Right atrium auricular region (tissue), 2 donors: ENCODE results near the gene CYP4F22. TPM values are rescaled to one million over a fixed set of nuclear protein-coding genes. Genes with fewer than 3 reads are reported as not detected.
"Not testable (repeated sequence)": the region's sequence is repeated elsewhere in the genome, so short reads cannot be mapped to it uniquely, and the experiment has no call there.

Experiments used
- DNase-seq: peaks from one replicate; pipeline ENCODE4 v3.0.0-alpha.2; 2019; ENCODE audit warnings: low spot score
- H3K27ac ChIP-seq, 2 donors: fragments of 200-600 bp; sonication (generic); 1 replicate in 1 of 2; 2 replicates in 1 of 2; pipeline ENCODE4 v1.5.1; 2016 to 2019
- H3K27me3 ChIP-seq, 2 donors: fragments of 200-600 bp; sonication (generic); one replicate each; pipeline versions ENCODE4 v1.5.1 to v1.6.0; 2017 to 2019
- H3K36me3 ChIP-seq: fragments of 200-600 bp; sonication (generic); one replicate; pipeline ENCODE4 v1.5.1; 2016
- H3K4me1 ChIP-seq, 2 donors: fragments of 200-600 bp; sonication (generic); one replicate each; pipeline versions ENCODE4 v1.5.1 to v1.6.0; 2017 to 2019
- H3K4me3 ChIP-seq, 2 donors: fragments of 200-600 bp; sonication (generic); 1 replicate in 1 of 2; 2 replicates in 1 of 2; pipeline ENCODE4 v1.5.1; 2017 to 2019; ENCODE audit warnings: mild to moderate bottlenecking in 1 of 2, moderate library complexity in 1 of 2
- H3K9me3 ChIP-seq, 2 donors: fragments of 200-600 bp; sonication (generic); one replicate each; pipeline ENCODE4 v1.5.1; 2019
- CTCF ChIP-seq, 2 donors: fragments of 200-600 bp; sonication (generic); IDR thresholded peaks; one replicate each; pipeline ENCODE4 v1.5.1; 2019; ENCODE audit warnings: antibody characterized with exemption in 2 of 2
- total RNA-seq, 2 donors: library from RNA; depleted of rRNA; stranded (reverse); fragments of >200 nt; gene quantifications; one replicate each; pipeline ENCODE4 v1.1.0, GENCODE V29; 2016

The CYP4F22 gene
- total RNA-seq, 2 donors from 2014 or later, result not detected

- Histone ChIP-seq H3K4me3 (no peak overlapping the region), H3K4me1 (no peaks in the 10 kb centered on the region), H3K27me3 (no peaks in the 10 kb centered on the region), H3K27ac (no peak overlapping the region), H3K9me3 (no peaks in the 10 kb centered on the region), H3K36me3 (no peaks in the 10 kb centered on the region)
- TF ChIP-seq CTCF (IDR thresholded peaks at IDR 0.05), result no peak
- no peak for DNase-seq
Observed at GRCh38 chr19:15502264-15502663, 6.1 kb upstream of the CYP4F22 start.

- H3K9me3 ChIP-seq, result no peaks in the 10 kb centered on the region
- peaks cover 0 to 3% of the 10 kb centered on the region in 2 donors for H3K4me1 ChIP-seq
- H3K27me3 ChIP-seq, result peaks cover 0 to 11% of the 10 kb centered on the region in 2 donors
- H3K27ac ChIP-seq, result no peak overlapping the region
- H3K36me3 ChIP-seq, result no peaks in the 10 kb centered on the region
- H3K4me3 ChIP-seq, result no peak overlapping the region
- TF ChIP-seq CTCF (IDR thresholded peaks at IDR 0.05), result no peak
- DNase-seq, result no peak
Observed at GRCh38 chr19:15506074-15506571, 2.2 kb upstream of the CYP4F22 start.

GRCh38 chr19:15507068-15508034 lies 974 bp upstream of the CYP4F22 start:
- H3K27me3 ChIP-seq, result peaks cover 0 to 11% of the 10 kb centered on the region in 2 donors
- TF ChIP-seq CTCF (IDR thresholded peaks at IDR 0.05), result no peak
- no peak for DNase-seq
- no peaks in the 10 kb centered on the region for H3K9me3 ChIP-seq
- peaks cover 0 to 3% of the 10 kb centered on the region in 2 donors for H3K4me1 ChIP-seq
- no peaks in the 10 kb centered on the region for H3K36me3 ChIP-seq
- H3K27ac ChIP-seq, result no peak overlapping the region
- H3K4me3 ChIP-seq, result no peak overlapping the region

- Histone ChIP-seq H3K27me3 (peaks cover 0 to 11% of the 10 kb centered on the region in 2 donors), H3K9me3 (peaks cover 0 to 8% of the 10 kb centered on the region in 2 donors), H3K4me3 (no peak overlapping the region), H3K4me1 (peaks cover 0 to 3% of the 10 kb centered on the region in 2 donors), H3K36me3 (no peaks in the 10 kb centered on the region), H3K27ac (no peak overlapping the region)
- DNase-seq, result no peak
- TF ChIP-seq CTCF (IDR thresholded peaks at IDR 0.05), result no peak
Observed at GRCh38 chr19:15511671-15512424, 3.5 kb downstream of the CYP4F22 start.

- H3K27me3 ChIP-seq, H3K4me1 ChIP-seq, H3K27ac ChIP-seq, DNase-seq, H3K36me3 ChIP-seq, H3K4me3 ChIP-seq: not testable (repeated sequence)
- peaks cover 0 to 13% of the 10 kb centered on the region in 2 donors for H3K9me3 ChIP-seq
Observed at GRCh38 chr19:15515227-15515625, 6.9 kb downstream of the CYP4F22 start.

GRCh38 chr19:15516363-15516762 lies 8.0 kb downstream of the CYP4F22 start:
- no peak for TF ChIP-seq CTCF (IDR thresholded peaks at IDR 0.05)
- Histone ChIP-seq H3K4me1 (no peaks in the 10 kb centered on the region), H3K9me3 (peaks cover 0 to 13% of the 10 kb centered on the region in 2 donors), H3K36me3 (no peaks in the 10 kb centered on the region), H3K27ac (no peak overlapping the region), H3K27me3 (no peaks in the 10 kb centered on the region), H3K4me3 (no peak overlapping the region)
- no peak for DNase-seq
